Duodenal mucosa (tissue), 2 donors: ENCODE results near the gene MCM7.
"Not testable (repeated sequence)": the region's sequence is repeated elsewhere in the genome, so short reads cannot be mapped to it uniquely, and the experiment has no call there.

ENCODE experiments used
- H3K27ac ChIP-seq: one replicate; pipeline ENCODE4 v1.7.0; 2013; ENCODE audit warnings: low read depth, low read length
- H3K27me3 ChIP-seq, 2 donors: one replicate each; pipeline ENCODE4 v1.7.0; 2013; ENCODE audit warnings: low read length in 2 of 2, control low read depth in 1 of 2; ENCODE audit not compliant: insufficient read depth in 2 of 2, control insufficient read depth in 1 of 2
- H3K36me3 ChIP-seq, 2 donors: one replicate each; pipeline ENCODE4 v1.7.0; 2013; ENCODE audit warnings: low read length in 2 of 2, control low read depth in 1 of 2; ENCODE audit not compliant: insufficient read depth in 2 of 2, control insufficient read depth in 1 of 2
- H3K4me1 ChIP-seq, 2 donors: one replicate each; pipeline ENCODE4 v1.7.0; 2013; ENCODE audit warnings: low read length in 2 of 2, control low read depth in 1 of 2; ENCODE audit not compliant: insufficient read depth in 2 of 2, control insufficient read depth in 1 of 2
- H3K4me3 ChIP-seq, 2 donors: one replicate each; pipeline ENCODE4 v1.7.0; 2013; ENCODE audit warnings: low read length in 2 of 2, low read depth in 1 of 2
- H3K9ac ChIP-seq, 2 donors: one replicate each; pipeline ENCODE4 v1.7.0; 2013; ENCODE audit warnings: low read length in 2 of 2, low read depth in 1 of 2
- H3K9me3 ChIP-seq, 2 donors: one replicate each; pipeline ENCODE4 v1.7.0; 2013; ENCODE audit warnings: low read length in 2 of 2, control low read depth in 1 of 2; ENCODE audit not compliant: control insufficient read depth in 1 of 2

Gene MCM7

GRCh38 chr7:100101016-100101862, at the start of gene MCM7, which contains the start of gene AP4M1:
Gene MCM7 (minus strand): TSS chr7:100101397. CDS start chr7:100101294, 103 bp downstream.
Gene AP4M1 (plus strand): TSS chr7:100101643. CDS start chr7:100101715, 72 bp downstream.
- H3K27me3 ChIP-seq, result no peaks in the 10 kb centered on the region
- peak within 1 kb of the TSS; percentile 69 to 77 for H3K9ac ChIP-seq
- H3K27ac ChIP-seq, result peak within 1 kb of the TSS; percentile 87
- peaks cover 27 to 59% of the 10 kb centered on the region in 2 donors for H3K36me3 ChIP-seq
- peaks cover 12 to 18% of the 10 kb centered on the region in 2 donors for H3K4me1 ChIP-seq
- H3K9me3 ChIP-seq, result no peaks in the 10 kb centered on the region
- H3K4me3 ChIP-seq, result peak within 1 kb of the TSS; percentile 86 to 90

GRCh38 chr7:100148559-100149328, 47.5 kb upstream of the MCM7 start, which contains the start of gene LAMTOR4:
Gene LAMTOR4 (plus strand): TSS chr7:100148918. CDS start chr7:100148973, 55 bp downstream.
- Histone ChIP-seq H3K9ac (peak within 1 kb of the TSS; percentile 95 to 96), H3K4me3 (peak within 1 kb of the TSS; percentile 92 to 96), H3K27me3 (no peaks in the 10 kb centered on the region), H3K36me3 (no peaks in the 10 kb centered on the region), H3K9me3 (no peaks in the 10 kb centered on the region), H3K4me1 (peaks cover 15 to 21% of the 10 kb centered on the region in 2 donors), H3K27ac (peak within 1 kb of the TSS; percentile 75)

DNA sequence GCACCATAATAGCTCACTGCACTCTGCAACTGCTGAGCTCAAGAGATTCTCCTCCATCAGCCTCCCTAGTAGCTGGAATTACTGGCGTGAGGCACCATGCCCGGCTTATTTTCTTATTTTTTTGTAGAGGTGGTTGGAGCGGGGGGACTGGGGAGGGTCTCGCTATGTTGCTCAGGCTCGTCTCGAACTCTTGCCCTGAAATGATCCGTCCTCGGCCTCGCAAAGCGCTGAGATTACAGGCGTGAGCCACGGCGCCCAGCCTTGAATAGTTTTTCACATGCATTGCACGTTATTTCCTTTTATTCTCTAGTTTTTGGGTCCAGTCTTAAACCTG, 47.0 kb upstream of the MCM7 start:
- H3K27me3 ChIP-seq, result no peaks in the 10 kb centered on the region
- no peaks in the 10 kb centered on the region for H3K9me3 ChIP-seq
- H3K27ac ChIP-seq, result peak overlapping the region; percentile 55
- H3K9ac ChIP-seq, result peak overlapping the region; percentile 82 to 95
- H3K4me3 ChIP-seq, result peak overlapping the region; percentile 78 to 96
- H3K4me1 ChIP-seq, result peaks cover 9 to 16% of the 10 kb centered on the region in 2 donors
- H3K36me3 ChIP-seq, result no peaks in the 10 kb centered on the region

GRCh38 chr7:100147278-100147677, 46.1 kb upstream of the MCM7 start:
- no peaks in the 10 kb centered on the region for H3K27me3 ChIP-seq
- H3K36me3 ChIP-seq, result no peaks in the 10 kb centered on the region
- no peak overlapping the region for H3K27ac ChIP-seq
- peaks cover 7 to 13% of the 10 kb centered on the region in 2 donors for H3K4me1 ChIP-seq
- no peak overlapping the region for H3K4me3 ChIP-seq
- H3K9me3 ChIP-seq, result no peaks in the 10 kb centered on the region
- no peak overlapping the region for H3K9ac ChIP-seq

- not testable (repeated sequence) for H3K36me3 ChIP-seq, H3K9me3 ChIP-seq, H3K4me3 ChIP-seq, H3K9ac ChIP-seq, H3K27me3 ChIP-seq, H3K27ac ChIP-seq
- H3K4me1 ChIP-seq, result peaks cover 11 to 19% of the 10 kb centered on the region in 2 donors
Observed at GRCh38 chr7:100146350-100146749, 45.2 kb upstream of the MCM7 start.

DNA sequence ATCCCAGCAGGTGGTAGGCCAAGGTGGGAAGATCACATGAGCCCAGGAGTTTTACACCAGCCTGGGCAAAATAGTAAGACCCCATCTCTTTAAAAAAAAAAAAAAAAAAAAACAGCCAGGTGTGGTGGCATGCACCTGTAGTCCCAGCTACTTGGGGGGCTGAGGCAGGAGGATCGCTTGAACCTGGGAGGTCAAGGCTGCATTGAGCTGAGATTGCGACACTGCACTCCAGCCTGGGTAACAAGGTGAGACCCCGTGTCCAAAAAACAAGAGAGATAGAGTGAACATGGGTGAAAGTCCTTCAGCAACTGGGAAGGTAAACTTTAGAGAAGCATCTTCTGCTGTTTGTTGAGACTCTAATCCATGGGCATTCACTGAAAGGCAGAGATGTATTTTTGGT, 41.3 kb upstream of the MCM7 start:
- Histone ChIP-seq H3K4me1 (peaks cover 14 to 16% of the 10 kb centered on the region in 2 donors), H3K4me3 (no peak overlapping the region), H3K9me3 (no peaks in the 10 kb centered on the region), H3K36me3 (no peaks in the 10 kb centered on the region), H3K27ac (no peak overlapping the region), H3K9ac (no peak overlapping the region), H3K27me3 (no peaks in the 10 kb centered on the region)

DNA sequence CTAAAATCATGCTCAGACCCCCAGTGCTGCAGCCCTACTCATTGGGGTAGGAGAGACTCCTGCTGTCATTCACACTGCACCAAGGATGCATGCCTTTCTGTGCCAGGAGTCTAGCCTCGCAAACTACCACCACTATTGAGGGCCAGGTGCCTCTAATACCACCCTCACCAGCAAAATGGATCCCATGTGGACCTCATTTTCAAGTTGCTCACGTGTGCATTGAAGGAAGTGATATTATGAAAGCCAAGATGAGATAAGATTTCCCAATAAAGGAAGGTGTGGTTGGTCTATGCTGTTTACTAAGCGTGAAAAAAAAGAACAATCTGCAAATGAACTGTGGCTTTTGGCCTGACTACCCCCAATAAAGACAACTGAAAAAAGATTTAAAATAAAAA, 40.4 kb upstream of the MCM7 start:
- Histone ChIP-seq H3K9me3 (no peaks in the 10 kb centered on the region), H3K27me3 (no peaks in the 10 kb centered on the region), H3K4me3 (no peak overlapping the region), H3K9ac (no peak overlapping the region), H3K36me3 (no peaks in the 10 kb centered on the region), H3K27ac (peak overlapping the region; percentile 38), H3K4me1 (peaks cover 14 to 16% of the 10 kb centered on the region in 2 donors)

GRCh38 chr7:100137851-100138760, 36.9 kb upstream of the MCM7 start:
- Histone ChIP-seq H3K4me3 (no peak overlapping the region), H3K4me1 (peaks cover 14 to 16% of the 10 kb centered on the region in 2 donors), H3K9ac (no peak overlapping the region), H3K27me3 (no peaks in the 10 kb centered on the region), H3K36me3 (no peaks in the 10 kb centered on the region), H3K27ac (no peak overlapping the region), H3K9me3 (no peaks in the 10 kb centered on the region)

DNA sequence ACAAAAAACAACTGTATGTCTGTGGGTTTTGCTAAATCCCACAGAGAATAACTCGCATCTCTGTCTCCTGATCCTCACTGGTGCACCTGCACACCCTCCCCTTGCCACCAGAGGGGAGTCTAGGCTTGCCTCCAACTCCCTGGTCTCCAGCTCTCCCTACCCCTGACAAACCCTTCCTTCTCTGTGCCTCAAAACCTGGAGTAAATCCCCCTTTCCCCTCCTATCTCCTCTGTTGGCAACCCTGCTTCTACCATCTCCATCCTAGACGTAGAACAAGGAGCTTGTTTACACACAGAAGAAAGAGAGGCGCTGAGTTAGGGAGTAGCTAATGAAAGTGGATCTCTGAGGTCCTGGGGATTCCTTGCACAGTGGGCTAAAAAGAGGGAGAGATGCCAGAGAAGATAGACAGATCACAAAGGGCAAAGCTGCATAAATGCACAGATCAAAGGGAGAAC, 31.5 kb upstream of the MCM7 start:
- Histone ChIP-seq H3K36me3 (no peaks in the 10 kb centered on the region), H3K4me1 (peaks cover 11 to 30% of the 10 kb centered on the region in 2 donors), H3K9me3 (no peaks in the 10 kb centered on the region), H3K4me3 (no peak overlapping the region), H3K27ac (no peak overlapping the region), H3K9ac (no peak overlapping the region), H3K27me3 (no peaks in the 10 kb centered on the region)
